RWPE2 (cell line): ENCODE measurements around the gene FAM174B.

Source experiments
- ATAC-seq: fragments of 200-7000 bp; cut with Tn5 transposase; 3 replicates; pipeline ENCODE4 v1.9.1; 2021; ENCODE audit warnings: low read depth
- DNase-seq: peaks from one replicate; pipeline ENCODE4 v3.0.0-alpha.2; 2020; ENCODE audit warnings: low spot score
- H3K27ac ChIP-seq: fragments of 450-650 bp; 2 replicates; pipeline ENCODE4 v1.5.1; 2017; ENCODE audit warnings: mild to moderate bottlenecking; ENCODE audit not compliant: poor library complexity, severe bottlenecking
- H3K27me3 ChIP-seq: fragments of 250-450 bp; sonication (Bioruptor Pico); 2 replicates; pipeline ENCODE4 v1.5.1; 2021; ENCODE audit warnings: mild to moderate bottlenecking, moderate library complexity; ENCODE audit not compliant: insufficient read depth, poor library complexity, severe bottlenecking
- H3K36me3 ChIP-seq: fragments of 250-450 bp; sonication (Bioruptor Pico); 2 replicates; pipeline ENCODE4 v1.5.1; 2020; ENCODE audit warnings: low read depth, mild to moderate bottlenecking, moderate library complexity
- H3K4me1 ChIP-seq: fragments of 250-450 bp; sonication (Bioruptor Pico); 2 replicates; pipeline ENCODE4 v1.5.1; 2021; ENCODE audit warnings: mild to moderate bottlenecking, moderate library complexity; ENCODE audit not compliant: insufficient read depth, poor library complexity, severe bottlenecking
- H3K4me3 ChIP-seq: fragments of 250-450 bp; sonication (Bioruptor Pico); 2 replicates; pipeline ENCODE4 v1.5.1; 2021; ENCODE audit warnings: mild to moderate bottlenecking, moderate library complexity; ENCODE audit not compliant: severe bottlenecking
- H3K9me3 ChIP-seq: fragments of 250-450 bp; sonication (Bioruptor Pico); 2 replicates; pipeline ENCODE4 v1.5.1; 2021; ENCODE audit warnings: mild to moderate bottlenecking, moderate library complexity; ENCODE audit not compliant: severe bottlenecking
- TF ChIP-seq, protein P1 (sequence below): fragments of 450-650 bp; IDR thresholded peaks from one replicate; pipeline ENCODE4 v1.5.1; 2017; ENCODE audit warnings: mild to moderate bottlenecking, moderate library complexity; ENCODE audit not compliant: poor library complexity, severe bottlenecking

The FAM174B gene

DNA sequence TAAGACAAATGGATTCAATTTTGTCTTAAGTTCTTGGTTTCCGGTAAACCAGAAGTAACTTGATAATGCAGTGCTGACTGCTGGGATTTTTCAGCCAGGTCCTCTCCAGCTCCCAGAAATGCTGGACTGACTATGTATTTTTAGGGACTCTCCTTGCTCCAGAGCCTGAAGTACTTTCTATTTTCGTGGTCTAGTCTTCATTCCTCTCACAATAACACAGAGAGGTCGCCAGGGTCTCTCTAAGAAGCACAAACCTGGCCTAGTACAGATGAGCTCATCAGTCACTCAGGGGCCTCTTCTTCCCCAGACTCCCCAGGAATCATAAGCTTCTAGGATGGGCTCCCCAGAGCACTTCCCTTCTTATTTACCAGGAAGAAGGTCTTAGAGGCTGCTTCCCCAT, 85.8 kb downstream of the FAM174B start:
- Histone ChIP-seq H3K9me3 (no peaks in the 10 kb centered on the region), H3K27ac (no peak overlapping the region), H3K27me3 (peaks cover 22% of the 10 kb centered on the region), H3K36me3 (no peaks in the 10 kb centered on the region), H3K4me1 (no peaks in the 10 kb centered on the region), H3K4me3 (no peak overlapping the region)
- DNase-seq (no peak), ATAC-seq (no peak)
- TF ChIP-seq, protein P1, sequence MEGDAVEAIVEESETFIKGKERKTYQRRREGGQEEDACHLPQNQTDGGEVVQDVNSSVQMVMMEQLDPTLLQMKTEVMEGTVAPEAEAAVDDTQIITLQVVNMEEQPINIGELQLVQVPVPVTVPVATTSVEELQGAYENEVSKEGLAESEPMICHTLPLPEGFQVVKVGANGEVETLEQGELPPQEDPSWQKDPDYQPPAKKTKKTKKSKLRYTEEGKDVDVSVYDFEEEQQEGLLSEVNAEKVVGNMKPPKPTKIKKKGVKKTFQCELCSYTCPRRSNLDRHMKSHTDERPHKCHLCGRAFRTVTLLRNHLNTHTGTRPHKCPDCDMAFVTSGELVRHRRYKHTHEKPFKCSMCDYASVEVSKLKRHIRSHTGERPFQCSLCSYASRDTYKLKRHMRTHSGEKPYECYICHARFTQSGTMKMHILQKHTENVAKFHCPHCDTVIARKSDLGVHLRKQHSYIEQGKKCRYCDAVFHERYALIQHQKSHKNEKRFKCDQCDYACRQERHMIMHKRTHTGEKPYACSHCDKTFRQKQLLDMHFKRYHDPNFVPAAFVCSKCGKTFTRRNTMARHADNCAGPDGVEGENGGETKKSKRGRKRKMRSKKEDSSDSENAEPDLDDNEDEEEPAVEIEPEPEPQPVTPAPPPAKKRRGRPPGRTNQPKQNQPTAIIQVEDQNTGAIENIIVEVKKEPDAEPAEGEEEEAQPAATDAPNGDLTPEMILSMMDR, result no peak
